Right ventricle myocardium superior (tissue), 1 donor: ENCODE results near the gene SNX1. TPM values are rescaled to one million over a fixed set of nuclear protein-coding genes. Genes with fewer than 3 reads are reported as not detected.
A peak's percentile ranks its signal among the peaks of the same experiment; 100 is the strongest.
"Not testable (repeated sequence)": the region's sequence is repeated elsewhere in the genome, so short reads cannot be mapped to it uniquely, and the experiment has no call there.

ENCODE experiments used
- ATAC-seq: fragments of 200-7000 bp; cut with Tn5 transposase; one replicate; pipeline ENCODE4 v1.9.1; 2020; ENCODE audit warnings: mild to moderate bottlenecking; ENCODE audit not compliant: poor library complexity
- DNase-seq: peaks from one replicate; pipeline ENCODE4 v3.0.0-alpha.2; 2020
- intact Hi-C: fragments of 100-400 bp; cut with DNase I; formaldehyde crosslinking; loops from one replicate; pipeline ENCODE4 v1.11.2; 2022
- total RNA-seq: library from RNA; stranded (reverse); fragmentation: NEBNext Ultra II Directional; extraction: Animal tissue kit (Norgen Biotek cat#: 25700); gene quantifications from one replicate; pipeline ENCODE4 v1.2.1, GENCODE V29; 2021
- donor health status: DM: no; HTN: yes; CAD: no; lungs with severe emphysema.

Gene SNX1
- total RNA-seq, 1 donor from 2014 or later = 86.3 TPM

GRCh38 chr15:64070965-64071851, 24.6 kb upstream of the SNX1 start:
- DNase-seq (no peak), ATAC-seq (peak; percentile 69)
- intact Hi-C loops = no loop called here

GRCh38 chr15:64071931-64072765, 23.6 kb upstream of the SNX1 start:
- ATAC-seq = no peak
- DNase-seq = no peak
- intact Hi-C loops = no loop called here

GRCh38 chr15:64072812-64073211, 23.0 kb upstream of the SNX1 start:
- intact Hi-C loops = no loop called here
- no peak for DNase-seq
- ATAC-seq = no peak

- ATAC-seq, DNase-seq, intact Hi-C loops: not testable (repeated sequence)
These were observed 22.3 kb upstream of the SNX1 start for GRCh38 chr15:64073496-64073895.

DNA sequence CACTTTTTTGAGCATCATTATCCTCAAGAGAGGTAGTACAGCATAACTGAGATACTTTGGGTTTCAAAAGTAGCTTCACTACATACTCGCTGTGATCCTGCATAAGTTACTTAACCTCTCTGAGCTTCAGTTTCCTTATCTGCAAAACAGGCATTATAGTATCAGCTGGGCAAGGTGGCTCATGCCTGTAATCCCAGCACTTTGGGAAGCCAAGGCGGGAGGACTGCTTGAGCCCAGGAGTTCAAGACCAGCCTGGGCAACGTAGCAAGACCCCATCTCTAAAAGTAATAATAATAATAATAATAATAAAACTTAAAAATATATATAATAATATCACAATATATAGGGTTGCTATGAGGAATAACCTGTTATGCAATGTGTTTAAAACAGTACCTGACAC, 13.0 kb upstream of the SNX1 start:
- intact Hi-C loops = no loop called here
- ATAC-seq (no peak), DNase-seq (no peak)

GRCh38 chr15:64089543-64090280, 6.1 kb upstream of the SNX1 start:
- intact Hi-C loops = no loop called here
- DNase-seq (no peak), ATAC-seq (peak; percentile 14)

DNA sequence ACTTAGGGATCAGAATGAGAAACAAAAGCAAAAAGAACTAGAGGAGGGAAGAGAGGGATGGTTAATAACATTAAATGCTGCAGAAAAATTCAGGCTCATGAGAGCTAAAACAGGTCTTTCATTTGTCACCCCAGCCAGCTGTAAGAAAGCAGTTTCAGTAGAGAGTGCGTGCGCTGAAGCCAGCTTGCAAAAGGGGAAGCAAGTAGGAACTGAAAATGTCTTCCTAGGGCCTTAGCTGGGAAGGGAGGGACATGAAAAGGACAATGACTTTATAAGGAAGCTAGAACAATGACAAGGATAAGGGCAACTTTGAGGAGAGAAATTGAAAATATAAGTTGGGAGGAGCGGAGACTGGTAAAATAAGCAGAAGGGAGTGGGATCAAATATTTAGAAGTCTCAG, 5.3 kb upstream of the SNX1 start:
- ATAC-seq = no peak
- intact Hi-C loops = no loop called here
- no peak for DNase-seq

DNA sequence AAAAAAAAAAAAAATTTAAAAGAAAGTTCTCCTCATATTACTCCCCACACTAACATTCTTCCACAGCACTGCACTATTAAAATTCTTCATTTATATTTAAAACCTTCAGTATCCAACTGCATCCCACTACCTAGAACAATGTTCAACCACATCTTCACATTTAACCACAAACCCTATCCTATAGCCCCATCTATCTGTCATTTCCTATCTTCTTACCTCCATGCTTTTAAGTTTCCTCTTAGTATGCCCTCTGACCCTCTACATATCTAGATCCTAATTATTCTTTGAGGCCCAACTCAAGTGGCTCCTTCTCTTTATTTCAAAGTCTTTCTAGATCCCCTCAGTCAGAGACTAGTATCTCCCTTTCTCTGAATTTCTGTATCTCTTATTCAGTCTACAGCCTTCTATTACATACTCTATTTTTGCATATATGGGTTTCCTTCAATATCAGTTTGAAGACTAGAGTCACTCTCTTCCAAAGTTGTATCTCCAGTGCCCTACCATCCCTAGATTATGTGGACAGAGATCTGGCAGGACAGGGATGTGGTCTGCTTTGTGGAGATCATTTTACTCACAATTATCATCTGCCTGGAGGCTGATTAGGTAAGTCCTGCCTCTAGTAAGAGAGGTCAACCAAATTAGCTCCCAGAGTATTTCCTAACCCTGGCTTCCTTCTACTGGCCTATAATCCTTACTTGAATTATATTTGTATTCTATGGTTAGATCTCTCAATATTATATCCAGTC, 3.5 kb upstream of the SNX1 start:
- DNase-seq (no peak), ATAC-seq (no peak)
- intact Hi-C loops = no loop called here

DNA sequence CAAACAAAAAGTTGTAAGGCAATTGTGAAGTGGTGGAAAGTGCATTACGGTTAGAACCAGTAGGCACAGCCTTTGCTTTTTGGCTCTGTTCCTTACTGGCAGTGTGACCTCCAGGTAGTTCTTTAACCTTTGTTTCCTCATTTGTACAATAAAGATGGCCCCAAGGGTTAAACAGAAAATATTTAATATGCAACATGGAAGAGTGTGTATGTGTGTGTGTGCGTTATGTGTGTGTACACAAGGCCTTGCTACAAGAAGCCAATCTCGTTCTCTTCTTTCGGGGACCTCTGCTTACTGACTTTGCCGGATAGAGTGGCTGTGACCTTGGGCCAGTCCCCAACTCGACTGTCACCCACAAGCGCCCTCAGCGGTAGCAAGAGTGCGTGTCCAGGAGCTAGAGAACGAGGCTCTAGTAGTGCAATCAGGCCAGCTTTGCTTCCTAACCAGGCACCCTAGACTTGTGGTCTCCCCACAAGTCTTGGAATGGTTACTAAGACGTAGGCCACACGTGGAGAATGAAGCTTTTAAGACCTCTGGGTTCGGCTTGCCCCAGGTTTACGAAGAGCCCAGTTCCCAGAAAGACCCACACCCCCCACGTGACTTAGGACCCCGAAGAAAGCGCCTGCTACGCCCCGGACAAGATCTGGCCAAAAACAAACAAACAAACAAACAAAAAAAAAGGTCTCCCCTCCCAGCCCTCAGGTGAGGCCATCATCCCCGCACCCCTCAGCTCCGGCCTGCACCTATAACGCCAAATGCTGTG, 2.7 kb upstream of the SNX1 start:
- intact Hi-C loops = no loop called here
- ATAC-seq = peak; percentile 53

DNA sequence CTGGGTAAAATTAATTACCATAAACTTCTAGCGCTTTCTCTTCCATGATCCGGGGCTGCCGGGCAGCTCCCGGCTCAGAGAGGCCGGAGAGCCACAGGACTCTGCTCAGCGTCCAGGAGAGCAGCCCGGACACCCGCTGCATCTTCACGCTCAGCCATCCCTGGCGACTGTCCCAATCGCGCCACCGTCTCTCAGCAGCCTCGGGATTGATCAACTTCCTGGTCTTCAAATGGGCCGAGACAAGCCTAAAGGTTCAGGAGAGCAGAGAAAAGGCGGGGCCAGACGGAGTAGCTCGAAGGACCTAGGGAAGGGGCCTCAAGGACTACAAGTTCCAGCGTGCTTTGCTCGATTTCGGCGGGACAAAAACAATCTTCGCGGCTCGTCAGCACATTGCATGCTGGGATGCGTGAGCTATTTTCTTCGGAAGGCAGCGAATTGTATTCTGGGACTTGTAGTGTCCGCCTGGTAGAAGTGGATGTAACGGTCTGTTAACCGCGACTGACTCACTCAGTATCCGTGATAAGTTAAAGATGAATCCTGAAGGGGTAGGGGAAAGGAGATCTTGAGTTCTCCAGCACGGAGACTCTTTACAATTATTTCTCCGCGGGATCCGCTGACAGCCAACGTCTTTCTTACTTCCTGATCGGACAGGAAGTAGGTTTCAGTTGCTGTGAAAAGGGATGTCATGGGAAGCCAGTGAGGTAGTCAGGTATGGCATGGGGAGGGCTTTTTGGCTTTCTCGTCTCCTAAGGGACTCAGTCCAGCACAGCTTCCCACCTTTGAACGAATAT, 2.0 kb upstream of the SNX1 start, which contains the start of gene CIAO2A:
Gene CIAO2A (minus strand): TSS at position 212 of the 791 bp plus-strand sequence. CDS start 70 bp downstream, at position 142.
- ATAC-seq = peak; percentile 86
- DNase-seq = peak; percentile 95
- intact Hi-C loops = no loop called here

More for the DNA sequence above, 2.7 kb upstream of the SNX1 start:
- DNase-seq = peak; percentile 66

GRCh38 chr15:64095431-64095794, 369 bp upstream of the SNX1 start:
- no peak for DNase-seq
- no peak for ATAC-seq
- intact Hi-C loops = loop anchor here (5.0 kb wide), 1 partner anchor 57 kb away; the partner anchor contains the start of gene SNX22

DNA sequence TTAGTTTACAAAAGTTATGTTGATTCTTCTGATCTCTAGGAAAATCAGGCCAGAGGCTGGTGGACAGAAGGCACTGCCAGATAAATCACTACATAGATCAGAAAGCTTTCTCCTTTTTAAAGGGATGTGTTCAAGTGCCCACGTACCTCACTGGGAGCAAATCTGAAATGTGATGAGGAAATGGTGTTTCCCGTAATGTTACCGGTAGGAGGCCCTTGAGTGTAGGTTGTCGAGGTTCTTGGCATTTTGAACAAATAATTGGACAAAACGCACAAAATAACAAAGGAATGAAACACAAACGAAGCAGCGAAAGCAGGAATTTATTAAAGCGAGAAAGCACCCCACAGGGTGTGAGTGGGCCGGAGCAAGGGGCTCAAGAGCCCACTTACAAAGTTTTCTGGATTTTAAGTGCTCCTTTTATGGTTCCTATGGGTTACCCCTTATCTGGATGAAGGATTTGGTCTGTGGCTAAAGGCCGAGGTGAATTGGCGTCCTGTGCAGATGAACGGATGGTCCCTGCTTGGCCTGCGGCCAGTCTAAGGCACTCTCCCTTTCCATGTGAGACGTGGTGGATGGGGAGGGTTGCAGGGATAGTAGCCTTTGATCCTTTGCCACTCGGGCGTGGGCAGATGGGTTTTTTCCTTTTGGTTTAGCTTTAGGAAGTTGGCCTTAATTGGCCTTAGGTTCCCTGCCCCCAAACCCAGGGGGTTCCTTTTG, 1.0 kb downstream of the SNX1 start:
- DNase-seq (no peak), ATAC-seq (no peak)
- intact Hi-C loops = loop anchor here (5.0 kb wide), 1 partner anchor 55 kb away; the partner anchor contains the start of gene SNX22

- DNase-seq (no peak), ATAC-seq (no peak)
- intact Hi-C loops = loop anchor here (5.0 kb wide), 1 partner anchor 53 kb away; the partner anchor contains the start of gene SNX22
These were observed 3.6 kb downstream of the SNX1 start for GRCh38 chr15:64099379-64099778.

DNA sequence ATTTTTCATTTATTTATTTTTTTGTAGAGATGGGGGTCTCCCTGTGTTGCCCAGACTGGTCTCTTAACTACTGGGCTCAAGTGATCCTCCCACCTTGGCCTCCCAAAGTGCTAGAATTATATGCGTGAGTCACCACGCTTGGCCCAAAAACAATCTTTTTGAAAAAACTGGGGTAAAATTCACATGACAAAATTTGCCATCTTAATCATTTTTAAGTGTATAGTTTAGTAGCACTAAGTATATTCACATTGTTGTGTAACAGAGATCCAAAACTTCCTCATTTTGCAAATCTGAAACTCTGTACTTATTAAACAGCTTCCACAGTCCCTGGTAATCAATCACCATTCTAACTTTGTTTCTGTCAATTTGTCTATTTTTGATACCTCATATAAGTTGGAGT, 5.2 kb downstream of the SNX1 start:
- DNase-seq (no peak), ATAC-seq (no peak)
- intact Hi-C loops = no loop called here

DNA sequence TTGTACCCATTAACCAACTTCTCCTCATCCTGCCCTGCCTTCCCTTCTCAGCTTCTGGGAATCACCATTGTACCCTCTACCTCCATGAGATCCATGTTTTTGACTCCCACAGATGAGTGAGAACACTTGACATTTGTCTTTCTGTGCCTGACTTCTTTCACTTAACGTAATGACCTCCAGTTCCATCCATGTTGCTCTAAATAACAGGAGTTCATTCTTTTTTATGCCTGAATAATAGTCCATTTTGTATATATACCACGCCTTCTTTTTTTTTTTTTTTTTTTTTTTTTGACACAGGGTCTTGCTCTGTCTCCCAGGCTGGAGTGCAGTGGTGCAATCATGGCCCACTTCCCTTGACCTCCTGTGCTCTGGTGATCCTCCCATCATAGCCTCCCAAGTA, 6.7 kb downstream of the SNX1 start:
- ATAC-seq = no peak
- intact Hi-C loops = no loop called here
- no peak for DNase-seq

DNA sequence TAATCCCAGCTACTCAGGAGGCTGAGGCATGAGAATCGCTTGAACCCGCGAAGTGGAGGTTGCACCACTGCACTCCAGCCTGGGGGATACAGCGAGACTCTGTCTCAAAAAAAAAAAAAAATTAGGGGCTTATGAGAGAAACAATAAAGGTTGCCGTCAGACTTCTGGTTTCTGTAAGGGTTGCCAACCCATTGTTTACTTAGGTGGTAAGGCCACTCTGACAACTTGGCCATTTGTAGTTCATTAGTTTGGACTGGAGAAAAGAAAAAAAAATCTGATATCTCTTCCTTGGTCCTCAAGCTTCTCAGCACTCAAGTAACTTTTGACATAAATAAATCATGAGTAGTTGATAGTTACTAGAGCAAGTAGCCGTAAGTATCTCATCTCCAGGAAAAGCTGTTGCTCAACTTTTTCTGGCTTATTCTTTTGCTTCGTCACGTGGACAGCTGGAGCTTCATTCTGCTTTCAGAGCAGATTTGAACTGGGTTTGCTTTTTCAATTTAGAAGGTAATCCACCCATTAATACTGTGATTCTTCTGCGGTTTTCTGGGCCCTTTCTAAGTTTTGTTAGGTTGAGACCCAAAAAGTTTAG, 9.4 kb downstream of the SNX1 start:
- intact Hi-C loops = no loop called here
- DNase-seq (no peak), ATAC-seq (peak; percentile 74)
